HG02798 (cell line): ENCODE measurements around the gene LMTK2.

ENCODE experiments used
- ATAC-seq: cut with Tn5 transposase; IDR thresholded peaks from one replicate; pipeline ENCODE4 v1.9.1; 2021; ENCODE audit warnings: mild to moderate bottlenecking; ENCODE audit not compliant: unreplicated experiment, poor library complexity

Gene LMTK2

GRCh38 chr7:98135984-98136383 lies 29.3 kb downstream of the LMTK2 start:
- ATAC-seq, result no peak

- no peak for ATAC-seq
Observed at GRCh38 chr7:98136423-98136822, 29.8 kb downstream of the LMTK2 start.

- ATAC-seq, result no peak
Observed at GRCh38 chr7:98137134-98137825, 30.6 kb downstream of the LMTK2 start.

- ATAC-seq, result peak; percentile 74
Observed at GRCh38 chr7:98137826-98138151, 31.1 kb downstream of the LMTK2 start.

GRCh38 chr7:98138672-98139071 lies 32.0 kb downstream of the LMTK2 start:
- no peak for ATAC-seq

GRCh38 chr7:98142658-98143057 lies 36.0 kb downstream of the LMTK2 start:
- ATAC-seq, result no peak

GRCh38 chr7:98148607-98149006 lies 41.9 kb downstream of the LMTK2 start:
- ATAC-seq, result no peak

GRCh38 chr7:98149116-98149692 lies 42.5 kb downstream of the LMTK2 start:
- ATAC-seq, result no peak

GRCh38 chr7:98151884-98152283 lies 45.2 kb downstream of the LMTK2 start:
- no peak for ATAC-seq

GRCh38 chr7:98156700-98157099 lies 50.0 kb downstream of the LMTK2 start:
- ATAC-seq, result no peak

GRCh38 chr7:98157761-98158160 lies 51.1 kb downstream of the LMTK2 start:
- ATAC-seq, result no peak

- ATAC-seq, result no peak
Observed at GRCh38 chr7:98162758-98163157, 56.1 kb downstream of the LMTK2 start.

- no peak for ATAC-seq
Observed at GRCh38 chr7:98163269-98163668, 56.6 kb downstream of the LMTK2 start.

GRCh38 chr7:98163704-98164494 lies 57.2 kb downstream of the LMTK2 start:
- no peak for ATAC-seq

GRCh38 chr7:98165827-98166667 lies 59.4 kb downstream of the LMTK2 start:
- peak; percentile 81 for ATAC-seq

- no peak for ATAC-seq
Observed at GRCh38 chr7:98166668-98166970, 60.0 kb downstream of the LMTK2 start.

GRCh38 chr7:98167653-98168052 lies 61.0 kb downstream of the LMTK2 start:
- no peak for ATAC-seq

- ATAC-seq, result peak; percentile 76
Observed at GRCh38 chr7:98168181-98168903, 61.7 kb downstream of the LMTK2 start.

GRCh38 chr7:98168904-98169621 lies 62.4 kb downstream of the LMTK2 start:
- no peak for ATAC-seq

GRCh38 chr7:98170966-98171365 lies 64.3 kb downstream of the LMTK2 start:
- no peak for ATAC-seq
